H1 (cell line): ENCODE measurements around the gene KCNQ1OT1.

Experiments used
- CHD2 ChIP-seq: IDR thresholded peaks from 2 replicates; pipeline ENCODE4 v1.6.1; 2012; ENCODE audit warnings: low read length, improper control_type of control experiment
- CTCF ChIP-seq, 3 experiments: IDR thresholded peaks; 1 replicate in 2 of 3; 2 replicates in 1 of 3; pipeline versions ENCODE4 v1.5.1 to v1.6.1; 2011; ENCODE audit warnings: low read length in 3 of 3, mild to moderate bottlenecking in 3 of 3, inconsistent platforms in 2 of 3, low read depth in 1 of 3, moderate library complexity in 1 of 3; ENCODE audit not compliant: insufficient read depth in 1 of 3; ENCODE audit errors: control extremely low read depth in 1 of 3
- EGR1 ChIP-seq: IDR thresholded peaks from 2 replicates; pipeline ENCODE4 v1.6.1; 2011; ENCODE audit warnings: low read depth, low read length, borderline replicate concordance
- EZH2 ChIP-seq: fragments of 200-600 bp; sonication (generic); IDR thresholded peaks from 2 replicates; pipeline ENCODE4 v1.7.1; 2012; ENCODE audit warnings: low read depth, mild to moderate bottlenecking, moderate library complexity, low read length, inconsistent platforms; ENCODE audit not compliant: severe bottlenecking
- JUND ChIP-seq: IDR thresholded peaks from 2 replicates; pipeline ENCODE4 v1.6.1; 2011; ENCODE audit warnings: mild to moderate bottlenecking, improper control_type of control experiment, low read length
- KDM1A ChIP-seq: fragments of 200-600, 300-600 bp; sonication (generic); IDR thresholded peaks from 2 replicates; pipeline ENCODE4 v1.7.1; 2016; ENCODE audit warnings: mild to moderate bottlenecking, low read length, borderline replicate concordance
- KDM5A ChIP-seq: fragments of 200-600 bp; IDR thresholded peaks from 2 replicates; pipeline ENCODE4 v1.7.1; 2012; ENCODE audit warnings: mild to moderate bottlenecking, low read length, inconsistent platforms, mixed read lengths
- MAX ChIP-seq: IDR thresholded peaks from 2 replicates; pipeline ENCODE4 v1.6.1; 2012; ENCODE audit warnings: inconsistent platforms
- PHF8 ChIP-seq: fragments of 200-600 bp; sonication (generic); conservative IDR thresholded peaks from 2 replicates; pipeline ENCODE4 v1.7.1; 2012; ENCODE audit warnings: low read depth, mild to moderate bottlenecking, inconsistent platforms, low read length, moderate library complexity
- POLR2A ChIP-seq, 2 experiments: IDR thresholded peaks; 1 replicate in 1 of 2; 2 replicates in 1 of 2; pipeline ENCODE4 v1.6.1; 2011; ENCODE audit warnings: low read depth in 2 of 2, low read length in 2 of 2, mild to moderate bottlenecking in 2 of 2; ENCODE audit errors: control extremely low read depth in 1 of 2
- SP1 ChIP-seq: IDR thresholded peaks from 2 replicates; pipeline ENCODE4 v1.6.1; 2011; ENCODE audit warnings: low read depth, low read length
- SRF ChIP-seq: IDR thresholded peaks from 2 replicates; pipeline ENCODE4 v1.6.1; 2011; ENCODE audit warnings: mild to moderate bottlenecking, low read depth, low read length, moderate library complexity
- TCF12 ChIP-seq: IDR thresholded peaks from 2 replicates; pipeline ENCODE4 v1.6.1; 2011; ENCODE audit warnings: low read depth, mild to moderate bottlenecking, low read length
- USF2 ChIP-seq: IDR thresholded peaks from 2 replicates; pipeline ENCODE4 v1.6.1; 2011; ENCODE audit warnings: low read length, improper control_type of control experiment

- TF ChIP-seq TCF12 (no peak), KDM5A (no peak), CTCF (IDR thresholded peaks at IDR 0.05; ENCODE audit: control extremely low read depth in 1 of 3, insufficient read depth in 1 of 3, low read depth in 1 of 3, low read length in 3 of 3) (no peak), JUND (no peak), MAX (no peak), EGR1 (no peak), SRF (no peak), POLR2A (IDR thresholded peaks at IDR 0.05; ENCODE audit: control extremely low read depth in 1 of 2, low read depth in 2 of 2, low read length in 2 of 2) (no peak), CHD2 (no peak), SP1 (no peak), USF2 (no peak), PHF8 (no peak), EZH2 (no peak), KDM1A (no peak)
Observed at GRCh38 chr11:2647167-2647566, 52.6 kb downstream of the KCNQ1OT1 start.
